Immature natural killer cell (primary cell): ENCODE measurements around the gene TFPI. TPM values are rescaled to one million over a fixed set of nuclear protein-coding genes. Genes with fewer than 3 reads are reported as not detected.

Source experiments
- DNase-seq, 3 donors: peaks; one replicate each; pipeline ENCODE4 v3.0.0; 2022; ENCODE audit warnings: mixed read lengths in 1 of 3
- H3K27ac Mint-ChIP-seq, 6 donors: one replicate each; pipeline ENCODE4 v1.8.0; 2020; ENCODE audit warnings: mixed read lengths in 6 of 6, mild to moderate bottlenecking in 5 of 6, inconsistent platforms in 4 of 6, moderate library complexity in 3 of 6
- H3K27me3 Mint-ChIP-seq, 3 donors: one replicate each; pipeline ENCODE4 v1.8.0; 2020 to 2021; ENCODE audit warnings: low read depth in 3 of 3, mild to moderate bottlenecking in 3 of 3, mixed read lengths in 3 of 3, moderate library complexity in 3 of 3, inconsistent platforms in 1 of 3
- H3K36me3 Mint-ChIP-seq, 3 donors: one replicate each; pipeline ENCODE4 v1.8.0; 2020; ENCODE audit warnings: mixed read lengths in 3 of 3, inconsistent platforms in 2 of 3, mild to moderate bottlenecking in 2 of 3
- H3K4me1 Mint-ChIP-seq, 2 donors: one replicate each; pipeline ENCODE4 v1.8.0; 2020; ENCODE audit warnings: inconsistent platforms in 2 of 2, mild to moderate bottlenecking in 2 of 2, mixed read lengths in 2 of 2, moderate library complexity in 1 of 2
- H3K4me3 Mint-ChIP-seq, 5 donors: one replicate each; pipeline ENCODE4 v1.8.0; 2020; ENCODE audit warnings: mild to moderate bottlenecking in 5 of 5, mixed read lengths in 5 of 5, inconsistent platforms in 3 of 5, moderate library complexity in 3 of 5
- H3K9me3 Mint-ChIP-seq, 6 donors: one replicate each; pipeline ENCODE4 v1.8.0; 2020; ENCODE audit warnings: mild to moderate bottlenecking in 6 of 6, mixed read lengths in 6 of 6, inconsistent platforms in 4 of 6, moderate library complexity in 3 of 6
- polyA plus RNA-seq, 3 donors: library from polyadenylated mRNA; unstranded; fragments of 300-500 nt; fragmentation: Illumina TruSeq; gene quantifications; one replicate each; pipeline ENCODE4 v1.2.3, GENCODE V29; 2021

The TFPI gene
- polyA plus RNA-seq, 3 donors from 2014 or later, result 0.59 TPM; not detected in 2

GRCh38 chr2:187440101-187440675 lies 114.0 kb downstream of the TFPI start:
- no peaks in the 10 kb centered on the region for H3K4me1 Mint-ChIP-seq
- H3K4me3 Mint-ChIP-seq, result no peak overlapping the region
- peaks cover 0 to 2% (median 0%) of the 10 kb centered on the region in 6 donors for H3K9me3 Mint-ChIP-seq
- H3K36me3 Mint-ChIP-seq, result no peaks in the 10 kb centered on the region
- DNase-seq, result no peak
- no peak overlapping the region for H3K27ac Mint-ChIP-seq
- peaks cover 0 to 2% (median 0%) of the 10 kb centered on the region in 3 donors for H3K27me3 Mint-ChIP-seq

- no peak overlapping the region for H3K4me3 Mint-ChIP-seq
- no peaks in the 10 kb centered on the region for H3K27me3 Mint-ChIP-seq
- no peak for DNase-seq
- no peak overlapping the region for H3K27ac Mint-ChIP-seq
- H3K4me1 Mint-ChIP-seq, result no peaks in the 10 kb centered on the region
- H3K36me3 Mint-ChIP-seq, result no peaks in the 10 kb centered on the region
- peaks cover 0 to 2% (median 0%) of the 10 kb centered on the region in 6 donors for H3K9me3 Mint-ChIP-seq
Observed at GRCh38 chr2:187438455-187438854, 115.8 kb downstream of the TFPI start.

- no peaks in the 10 kb centered on the region for H3K36me3 Mint-ChIP-seq
- no peak for DNase-seq
- no peak overlapping the region for H3K4me3 Mint-ChIP-seq
- H3K4me1 Mint-ChIP-seq, result no peaks in the 10 kb centered on the region
- peaks cover 0 to 4% (median under 1%) of the 10 kb centered on the region in 6 donors for H3K9me3 Mint-ChIP-seq
- H3K27ac Mint-ChIP-seq, result no peak overlapping the region
- H3K27me3 Mint-ChIP-seq, result no peaks in the 10 kb centered on the region
Observed at GRCh38 chr2:187435756-187436155, 118.5 kb downstream of the TFPI start.

GRCh38 chr2:187435078-187435477 lies 119.2 kb downstream of the TFPI start:
- H3K4me3 Mint-ChIP-seq, result no peak overlapping the region
- no peak overlapping the region for H3K27ac Mint-ChIP-seq
- DNase-seq, result no peak
- peaks cover 0 to 4% (median under 1%) of the 10 kb centered on the region in 6 donors for H3K9me3 Mint-ChIP-seq
- no peaks in the 10 kb centered on the region for H3K27me3 Mint-ChIP-seq
- no peaks in the 10 kb centered on the region for H3K4me1 Mint-ChIP-seq
- H3K36me3 Mint-ChIP-seq, result no peaks in the 10 kb centered on the region

GRCh38 chr2:187434342-187434785 lies 119.9 kb downstream of the TFPI start:
- Mint-ChIP-seq H3K4me3 (no peak overlapping the region), H3K36me3 (no peaks in the 10 kb centered on the region), H3K4me1 (no peaks in the 10 kb centered on the region), H3K9me3 (peaks cover 0 to 4% (median under 1%) of the 10 kb centered on the region in 6 donors), H3K27me3 (no peaks in the 10 kb centered on the region), H3K27ac (no peak overlapping the region)
- no peak for DNase-seq

GRCh38 chr2:187431911-187432310 lies 122.3 kb downstream of the TFPI start:
- Mint-ChIP-seq H3K4me3 (no peak overlapping the region), H3K9me3 (peaks cover 0 to 9% (median 2%) of the 10 kb centered on the region in 6 donors), H3K27ac (no peak overlapping the region), H3K4me1 (no peaks in the 10 kb centered on the region), H3K36me3 (no peaks in the 10 kb centered on the region), H3K27me3 (no peaks in the 10 kb centered on the region)
- DNase-seq, result no peak

DNA sequence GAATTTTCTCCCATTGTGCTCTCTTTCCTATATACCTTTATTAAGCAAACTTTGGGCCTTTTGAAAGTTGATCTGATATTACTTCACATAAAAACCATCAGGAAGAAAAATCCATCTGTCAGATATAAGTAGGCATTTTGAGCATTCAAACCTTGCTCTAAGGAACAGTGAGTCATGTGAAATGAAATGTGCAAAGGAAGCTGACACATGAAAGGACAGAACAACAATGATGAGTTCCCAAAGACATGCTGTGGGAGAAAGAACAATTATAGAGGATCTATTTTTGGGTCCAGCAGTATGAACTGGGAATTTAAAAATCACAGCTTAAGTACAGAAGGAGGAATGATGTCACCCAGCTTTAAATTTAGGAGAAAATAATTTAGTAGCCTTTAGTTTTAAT lies 124.2 kb downstream of the TFPI start:
- Mint-ChIP-seq H3K36me3 (no peaks in the 10 kb centered on the region), H3K27ac (no peak overlapping the region), H3K4me3 (no peak overlapping the region), H3K27me3 (no peaks in the 10 kb centered on the region), H3K4me1 (no peaks in the 10 kb centered on the region), H3K9me3 (peaks cover 0 to 11% (median 2%) of the 10 kb centered on the region in 6 donors)
- no peak for DNase-seq

DNA sequence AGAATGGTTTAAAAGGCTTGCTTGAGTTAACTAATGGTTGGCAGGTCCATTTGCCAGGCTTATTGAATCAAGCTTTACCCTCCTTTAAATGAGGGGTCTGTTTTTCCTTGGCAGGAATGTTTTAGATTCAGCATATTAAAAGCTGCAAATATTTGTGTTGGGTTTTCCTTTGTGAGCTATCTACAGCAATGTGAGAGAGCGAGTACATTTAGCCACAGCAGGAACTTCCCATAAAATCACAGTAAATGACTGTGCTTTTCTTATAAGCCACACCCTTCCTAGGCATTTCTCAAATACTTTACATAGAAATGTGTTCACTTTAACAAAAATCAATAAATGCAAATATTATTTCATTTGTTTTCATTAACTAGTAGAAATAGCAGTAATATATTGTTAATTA lies 130.1 kb downstream of the TFPI start:
- peaks cover 0 to 11% (median 0%) of the 10 kb centered on the region in 6 donors for H3K9me3 Mint-ChIP-seq
- no peaks in the 10 kb centered on the region for H3K27me3 Mint-ChIP-seq
- no peak overlapping the region for H3K4me3 Mint-ChIP-seq
- DNase-seq, result no peak
- no peaks in the 10 kb centered on the region for H3K4me1 Mint-ChIP-seq
- H3K36me3 Mint-ChIP-seq, result no peaks in the 10 kb centered on the region
- H3K27ac Mint-ChIP-seq, result no peak overlapping the region

GRCh38 chr2:187422282-187422681 lies 132.0 kb downstream of the TFPI start:
- no peak for DNase-seq
- no peaks in the 10 kb centered on the region for H3K4me1 Mint-ChIP-seq
- no peak overlapping the region for H3K4me3 Mint-ChIP-seq
- H3K27ac Mint-ChIP-seq, result no peak overlapping the region
- peaks cover 0 to 5% (median 0%) of the 10 kb centered on the region in 6 donors for H3K9me3 Mint-ChIP-seq
- no peaks in the 10 kb centered on the region for H3K36me3 Mint-ChIP-seq
- no peaks in the 10 kb centered on the region for H3K27me3 Mint-ChIP-seq

GRCh38 chr2:187421519-187421918 lies 132.7 kb downstream of the TFPI start:
- DNase-seq, result no peak
- Mint-ChIP-seq H3K9me3 (peaks cover 0 to 1% (median 0%) of the 10 kb centered on the region in 6 donors), H3K4me3 (no peak overlapping the region), H3K27ac (no peak overlapping the region), H3K36me3 (no peaks in the 10 kb centered on the region), H3K27me3 (no peaks in the 10 kb centered on the region), H3K4me1 (no peaks in the 10 kb centered on the region)

GRCh38 chr2:187419808-187420207 lies 134.4 kb downstream of the TFPI start:
- Mint-ChIP-seq H3K4me1 (no peaks in the 10 kb centered on the region), H3K36me3 (no peaks in the 10 kb centered on the region), H3K9me3 (peaks cover 0 to 4% (median 0%) of the 10 kb centered on the region in 6 donors), H3K27me3 (peaks cover 0 to 2% (median 0%) of the 10 kb centered on the region in 3 donors), H3K4me3 (no peak overlapping the region), H3K27ac (no peak overlapping the region)
- no peak for DNase-seq

DNA sequence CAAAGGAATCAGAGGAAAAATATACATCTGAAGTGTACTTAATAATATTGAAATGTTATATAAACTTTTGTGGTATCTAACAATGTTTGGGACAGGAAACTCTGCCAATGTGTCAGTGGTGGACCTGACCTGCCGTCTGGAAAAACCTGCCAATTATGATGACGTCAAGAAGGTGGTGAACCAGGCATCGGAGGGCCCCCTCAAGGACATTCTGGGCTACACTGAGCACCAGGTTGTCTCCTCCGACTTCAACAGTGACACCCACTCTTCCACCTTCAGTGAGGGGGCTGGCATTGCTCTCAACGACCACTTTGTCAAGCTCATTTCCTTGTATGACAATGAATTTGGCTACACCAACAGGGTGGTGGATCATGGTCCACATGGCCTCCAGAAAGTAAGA lies 138.8 kb downstream of the TFPI start:
- peaks cover 0 to 2% (median 0%) of the 10 kb centered on the region in 3 donors for H3K27me3 Mint-ChIP-seq
- H3K36me3 Mint-ChIP-seq, result peaks cover 0 to 2% (median 0%) of the 10 kb centered on the region in 3 donors
- no peak for DNase-seq
- H3K4me3 Mint-ChIP-seq, result no peak overlapping the region
- no peak overlapping the region for H3K27ac Mint-ChIP-seq
- peaks cover 6 to 16% (median 8%) of the 10 kb centered on the region in 6 donors for H3K9me3 Mint-ChIP-seq
- no peaks in the 10 kb centered on the region for H3K4me1 Mint-ChIP-seq
